Activated CD8-positive, alpha-beta T cell treated with anti-CD3 and anti-CD28 coated beads for 36 hours (primary cell): ENCODE measurements around the gene CCDC149. TPM values are rescaled to one million over a fixed set of nuclear protein-coding genes. Genes with fewer than 3 reads are reported as not detected.

Experiments used
- ATAC-seq: fragments of 200-7000 bp; cut with Tn5 transposase; one replicate; pipeline ENCODE4 v1.10.0; 2021; ENCODE audit warnings: mild to moderate bottlenecking, moderate library complexity
- CTCF ChIA-PET: fragments of 350-600 bp; sonication (Branson Sonifier 250); formaldehyde crosslinking; loops from one replicate; lab custom pipeline; 2021; ENCODE audit warnings: antibody characterized with exemption; lab: Charles Lee
- POLR2A ChIA-PET: fragments of 350-600 bp; sonication (Branson Sonifier 250); formaldehyde crosslinking; loops from one replicate; lab custom pipeline; 2021; ENCODE audit warnings: antibody characterized with exemption; lab: Charles Lee
- DNase-seq: peaks from one replicate; pipeline ENCODE4 v3.0.0-alpha.2; 2020
- H3K27ac Mint-ChIP-seq: one replicate; pipeline ENCODE4 v1.8.0; 2021; ENCODE audit warnings: mild to moderate bottlenecking, mixed read lengths
- H3K27me3 Mint-ChIP-seq: one replicate; pipeline ENCODE4 v1.8.0; 2021; ENCODE audit warnings: mixed read lengths
- H3K36me3 Mint-ChIP-seq: one replicate; pipeline ENCODE4 v1.8.0; 2021; ENCODE audit warnings: low read depth, mixed read lengths
- H3K4me1 Mint-ChIP-seq: one replicate; pipeline ENCODE4 v1.8.0; 2021; ENCODE audit warnings: low read depth, mixed read lengths
- H3K4me3 Mint-ChIP-seq: one replicate; pipeline ENCODE4 v1.8.0; 2021; ENCODE audit warnings: mild to moderate bottlenecking, moderate library complexity, mixed read lengths
- H3K9me3 Mint-ChIP-seq: one replicate; pipeline ENCODE4 v1.8.0; 2021; ENCODE audit warnings: mixed read lengths
- intact Hi-C: fragments of 100-400 bp; cut with micrococcal nuclease; formaldehyde crosslinking; loops from one replicate; pipeline ENCODE4 v1.10.0; 2022
- total RNA-seq, 2 experiments: library from RNA; stranded (reverse); gene quantifications; one replicate each; pipeline ENCODE4 v1.2.3, GENCODE V29; 2021
- TF ChIP-seq, protein P1 (sequence below): fragments of 200-600 bp; IDR thresholded peaks from one replicate; pipeline ENCODE4 v1.8.0; 2022; ENCODE audit warnings: antibody characterized with exemption, mild to moderate bottlenecking

Gene CCDC149
- total RNA-seq, 2 experiments from 2014 or later: not detected

- intact Hi-C loops: no loop called here
- no peak for ATAC-seq
- no peaks in the 10 kb centered on the region for H3K36me3 Mint-ChIP-seq
- peaks cover 1% of the 10 kb centered on the region for H3K9me3 Mint-ChIP-seq
- peaks cover 1% of the 10 kb centered on the region for H3K27me3 Mint-ChIP-seq
- no peak overlapping the region for H3K27ac Mint-ChIP-seq
- H3K4me3 Mint-ChIP-seq: no peak overlapping the region
- ChIA-PET POLR2A (no interaction called here), CTCF (no interaction called here)
- no peak for DNase-seq
- H3K4me1 Mint-ChIP-seq: no peaks in the 10 kb centered on the region
- TF ChIP-seq, protein P1, sequence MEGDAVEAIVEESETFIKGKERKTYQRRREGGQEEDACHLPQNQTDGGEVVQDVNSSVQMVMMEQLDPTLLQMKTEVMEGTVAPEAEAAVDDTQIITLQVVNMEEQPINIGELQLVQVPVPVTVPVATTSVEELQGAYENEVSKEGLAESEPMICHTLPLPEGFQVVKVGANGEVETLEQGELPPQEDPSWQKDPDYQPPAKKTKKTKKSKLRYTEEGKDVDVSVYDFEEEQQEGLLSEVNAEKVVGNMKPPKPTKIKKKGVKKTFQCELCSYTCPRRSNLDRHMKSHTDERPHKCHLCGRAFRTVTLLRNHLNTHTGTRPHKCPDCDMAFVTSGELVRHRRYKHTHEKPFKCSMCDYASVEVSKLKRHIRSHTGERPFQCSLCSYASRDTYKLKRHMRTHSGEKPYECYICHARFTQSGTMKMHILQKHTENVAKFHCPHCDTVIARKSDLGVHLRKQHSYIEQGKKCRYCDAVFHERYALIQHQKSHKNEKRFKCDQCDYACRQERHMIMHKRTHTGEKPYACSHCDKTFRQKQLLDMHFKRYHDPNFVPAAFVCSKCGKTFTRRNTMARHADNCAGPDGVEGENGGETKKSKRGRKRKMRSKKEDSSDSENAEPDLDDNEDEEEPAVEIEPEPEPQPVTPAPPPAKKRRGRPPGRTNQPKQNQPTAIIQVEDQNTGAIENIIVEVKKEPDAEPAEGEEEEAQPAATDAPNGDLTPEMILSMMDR: no peak
Observed at GRCh38 chr4:24809815-24810405, 102.9 kb downstream of the CCDC149 start.

GRCh38 chr4:24809376-24809775 lies 103.5 kb downstream of the CCDC149 start:
- ATAC-seq: no peak
- CTCF ChIA-PET: no interaction called here
- TF ChIP-seq, protein P1: no peak
- DNase-seq: no peak
- POLR2A ChIA-PET: no interaction called here
- Mint-ChIP-seq H3K4me1 (no peaks in the 10 kb centered on the region), H3K27me3 (peaks cover 1% of the 10 kb centered on the region), H3K36me3 (no peaks in the 10 kb centered on the region), H3K4me3 (no peak overlapping the region), H3K27ac (no peak overlapping the region), H3K9me3 (peaks cover 1% of the 10 kb centered on the region)
- intact Hi-C loops: no loop called here

DNA sequence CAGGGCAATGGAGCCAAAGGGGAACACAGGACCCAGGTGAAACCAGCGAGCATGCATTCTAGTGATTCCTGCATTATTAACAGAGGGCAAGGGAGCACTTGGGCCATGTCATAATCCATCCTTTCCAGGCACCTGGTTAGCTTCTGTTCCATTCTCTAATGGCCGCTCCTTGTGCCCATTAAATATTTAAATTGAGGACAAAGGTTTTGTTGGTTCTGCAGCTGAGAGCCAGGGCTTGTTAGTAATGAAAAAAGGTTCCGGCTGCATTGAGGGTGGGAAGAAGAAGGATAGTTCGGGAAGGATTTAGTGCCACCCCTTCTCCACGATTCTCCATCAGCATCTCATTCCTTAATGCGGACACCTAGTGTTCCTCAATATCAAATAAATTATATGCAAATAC lies 103.9 kb downstream of the CCDC149 start:
- no peak for ATAC-seq
- H3K27me3 Mint-ChIP-seq: peaks cover 1% of the 10 kb centered on the region
- H3K27ac Mint-ChIP-seq: no peak overlapping the region
- TF ChIP-seq, protein P1: no peak
- ChIA-PET CTCF (no interaction called here), POLR2A (no interaction called here)
- H3K9me3 Mint-ChIP-seq: peaks cover 1% of the 10 kb centered on the region
- H3K4me3 Mint-ChIP-seq: no peak overlapping the region
- H3K36me3 Mint-ChIP-seq: no peaks in the 10 kb centered on the region
- no peaks in the 10 kb centered on the region for H3K4me1 Mint-ChIP-seq
- DNase-seq: no peak
- intact Hi-C loops: no loop called here

DNA sequence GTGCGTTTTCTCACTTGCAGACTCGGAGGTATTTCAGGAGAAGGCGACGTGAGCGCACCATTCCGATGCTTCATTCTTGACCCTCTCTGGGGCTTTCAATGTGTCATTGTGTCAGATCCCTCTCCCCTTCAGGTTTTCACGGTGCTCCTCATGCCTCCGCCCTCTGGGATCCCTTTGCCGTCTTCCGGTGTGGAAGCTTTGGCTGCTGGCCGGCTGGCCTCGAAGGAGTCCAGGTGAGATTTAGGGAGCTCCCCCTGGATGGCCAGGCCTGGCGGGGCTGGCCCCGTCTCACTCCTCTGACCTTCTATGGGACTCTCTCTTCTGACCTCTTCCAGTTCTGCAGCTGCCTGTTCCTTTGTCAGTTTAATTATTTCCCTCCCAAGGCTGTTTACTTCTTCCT lies 104.6 kb downstream of the CCDC149 start:
- Mint-ChIP-seq H3K36me3 (no peaks in the 10 kb centered on the region), H3K4me3 (no peak overlapping the region), H3K4me1 (no peaks in the 10 kb centered on the region), H3K27me3 (peaks cover 5% of the 10 kb centered on the region), H3K27ac (no peak overlapping the region), H3K9me3 (peaks cover 1% of the 10 kb centered on the region)
- intact Hi-C loops: no loop called here
- no peak for DNase-seq
- ChIA-PET CTCF (no interaction called here), POLR2A (no interaction called here)
- TF ChIP-seq, protein P1: no peak
- no peak for ATAC-seq

DNA sequence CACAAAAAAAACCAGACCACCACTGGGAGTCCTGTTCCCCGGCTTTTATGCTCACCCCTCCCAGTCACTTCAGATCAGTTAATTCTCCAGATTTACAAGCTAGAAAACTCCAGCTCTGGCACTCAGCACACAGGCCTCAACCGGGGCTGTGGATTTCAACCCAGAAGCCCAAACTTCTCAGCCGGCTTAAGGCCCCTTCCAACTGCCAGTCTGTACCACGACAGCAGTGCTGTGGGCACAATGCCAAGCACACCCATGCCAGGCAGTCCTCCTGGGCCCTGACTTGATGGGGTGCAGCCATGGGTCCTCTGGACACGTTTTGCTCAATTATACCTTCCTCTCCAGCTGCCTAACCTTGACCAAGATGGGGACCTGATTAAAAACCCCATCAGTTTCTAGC lies 105.2 kb downstream of the CCDC149 start:
- CTCF ChIA-PET: no interaction called here
- peaks cover 7% of the 10 kb centered on the region for H3K27me3 Mint-ChIP-seq
- ATAC-seq: no peak
- DNase-seq: no peak
- no peaks in the 10 kb centered on the region for H3K4me1 Mint-ChIP-seq
- H3K36me3 Mint-ChIP-seq: no peaks in the 10 kb centered on the region
- POLR2A ChIA-PET: no interaction called here
- H3K4me3 Mint-ChIP-seq: no peak overlapping the region
- no peak overlapping the region for H3K27ac Mint-ChIP-seq
- intact Hi-C loops: no loop called here
- peaks cover 1% of the 10 kb centered on the region for H3K9me3 Mint-ChIP-seq
- TF ChIP-seq, protein P1: no peak
